GM12878 (cell line): ENCODE measurements around the gene RALGPS1. TPM values are rescaled to one million over a fixed set of nuclear protein-coding genes. Genes with fewer than 3 reads are reported as not detected.

Experiments used
- ATAC-seq: fragments of 200-7000 bp; cut with Tn5 transposase; 3 replicates; pipeline ENCODE4 v1.9.1; 2020; ENCODE audit warnings: mild to moderate bottlenecking, moderate library complexity
- BruUV-seq: library from RNA; stranded (reverse); fragments of 400-500 nt; replicated peaks from 2 replicates; lab custom pipeline; 2021; lab: Mats Ljungman, UMichigan
- CTCF ChIA-PET: fragments of 300-600 bp; sonication (Branson Sonifier 250); formaldehyde crosslinking; extraction: SDS; loops from one replicate; lab custom pipeline; 2021; ENCODE audit warnings: inconsistent platforms; lab: Yijun Ruan, JAX
- POLR2A ChIA-PET: fragments of 350-600 bp; formaldehyde crosslinking; extraction: SDS; loops from one replicate; lab custom pipeline; 2021; ENCODE audit warnings: inconsistent platforms; lab: Charles Lee
- RAD21 ChIA-PET: fragments of 300-600 bp; sonication (Branson Sonifier 250); formaldehyde crosslinking; loops from one replicate; lab custom pipeline; 2023; ENCODE audit warnings: antibody characterized with exemption; ENCODE audit not compliant: unreplicated experiment; lab: Charles Lee
- SMC1A ChIA-PET: fragments of 300-600 bp; sonication (Branson Sonifier 250); formaldehyde crosslinking; loops from one replicate; lab custom pipeline; 2023; ENCODE audit not compliant: unreplicated experiment, uncharacterized antibody; lab: Charles Lee
- DNase-seq: peaks from one replicate; pipeline ENCODE4 v3.0.0-alpha.2; 2011; ENCODE audit warnings: low read depth, low spot score
- FAIRE-seq: peaks from 3 replicates; lab custom pipeline; 2011; peaks lifted over from hg19 to GRCh38; lab: Jason Lieb, UNC
- H2AFZ ChIP-seq: 2 replicates; pipeline ENCODE4 v1.6.0; 2011; ENCODE audit warnings: low read depth, low read length, control low read depth; ENCODE audit not compliant: control insufficient read depth
- H3K27ac ChIP-seq: 2 replicates; pipeline ENCODE4 v1.5.1; 2011; ENCODE audit warnings: control low read depth; ENCODE audit not compliant: control insufficient read depth, insufficient read depth
- H3K27me3 ChIP-seq, 2 experiments: replicated peaks in 1 of 2; 2 replicates each; pipeline versions ENCODE4 v1.6.0 to v1.6.1; 2011; ENCODE audit warnings: low read length in 1 of 2; ENCODE audit not compliant: control insufficient read depth in 2 of 2, insufficient read depth in 2 of 2
- H3K36me3 ChIP-seq, 2 experiments: 2 replicates each; pipeline ENCODE4 v1.5.1; 2011; ENCODE audit warnings: low read length in 1 of 2; ENCODE audit not compliant: control insufficient read depth in 2 of 2, insufficient read depth in 2 of 2
- H3K4me1 ChIP-seq: 2 replicates; pipeline ENCODE4 v1.6.1; 2011; ENCODE audit warnings: mild to moderate bottlenecking, low read length, moderate library complexity, mixed read lengths; ENCODE audit not compliant: control insufficient read depth, insufficient read depth
- H3K4me2 ChIP-seq: 2 replicates; pipeline ENCODE4 v1.6.0; 2011; ENCODE audit warnings: control low read depth; ENCODE audit not compliant: control insufficient read depth, insufficient read depth
- H3K4me3 ChIP-seq: fragments of 200-600 bp; sonication (generic); 2 replicates; pipeline ENCODE4 v1.5.1; 2016
- H3K79me2 ChIP-seq: 2 replicates; pipeline ENCODE4 v1.6.0; 2011; ENCODE audit warnings: low read length; ENCODE audit not compliant: control insufficient read depth, insufficient read depth
- H3K9ac ChIP-seq: 2 replicates; pipeline ENCODE4 v1.8.0; 2011; ENCODE audit warnings: low read length, control low read depth, mixed read lengths; ENCODE audit not compliant: control insufficient read depth, insufficient read depth
- H3K9me3 ChIP-seq: replicated peaks from 3 replicates; pipeline ENCODE4 v1.5.1; 2011; ENCODE audit warnings: mild to moderate bottlenecking, low read length; ENCODE audit not compliant: control insufficient read depth, insufficient read depth
- H4K20me1 ChIP-seq: 2 replicates; pipeline ENCODE4 v1.6.0; 2011; ENCODE audit not compliant: control insufficient read depth, insufficient read depth
- ATF7 ChIP-seq: fragments of 450-650 bp; IDR thresholded peaks from 2 replicates; pipeline ENCODE4 v1.6.1; 2016; ENCODE audit warnings: low read depth, mild to moderate bottlenecking
- CBFB ChIP-seq: IDR thresholded peaks from 2 replicates; pipeline ENCODE4 v1.6.1; 2016; ENCODE audit warnings: antibody characterized with exemption, low read depth
- CBX3 ChIP-seq: fragments of 200-600 bp; sonication (generic); IDR thresholded peaks from 2 replicates; pipeline ENCODE4 v1.6.1; 2016; ENCODE audit warnings: low read depth, borderline replicate concordance
- CEBPB ChIP-seq, 2 experiments: fragments of 150-350 bp in 1 of 2; IDR thresholded peaks; 2 replicates each; pipeline ENCODE4 v1.6.1; 2012 to 2014; ENCODE audit warnings: low read depth in 2 of 2, low read length in 2 of 2, borderline replicate concordance in 1 of 2, inconsistent platforms in 1 of 2
- EED ChIP-seq: sonication (generic); IDR thresholded peaks from 2 replicates; pipeline ENCODE4 v1.6.1; 2016; ENCODE audit warnings: antibody characterized with exemption, low read depth
- GABPA ChIP-seq: IDR thresholded peaks from 2 replicates; pipeline ENCODE4 v1.6.1; 2014; ENCODE audit warnings: antibody characterized with exemption, low read depth, mild to moderate bottlenecking, inconsistent platforms
- KAT2A ChIP-seq: conservative IDR thresholded peaks from 2 replicates; pipeline ENCODE4 v1.6.1; 2011; ENCODE audit warnings: low read depth, low read length; ENCODE audit not compliant: control insufficient read depth
- KLF5 ChIP-seq: fragments of 450-650 bp; IDR thresholded peaks from 2 replicates; pipeline ENCODE4 v1.6.1; 2014; ENCODE audit warnings: mild to moderate bottlenecking; ENCODE audit not compliant: partially characterized antibody
- MTA2 ChIP-seq: fragments of 450-650 bp; IDR thresholded peaks from 2 replicates; pipeline ENCODE4 v1.6.1; 2016; ENCODE audit warnings: low read depth, mild to moderate bottlenecking, moderate library complexity
- NBN ChIP-seq: fragments of 450-650 bp; IDR thresholded peaks from 2 replicates; pipeline ENCODE4 v1.6.1; 2016
- RAD51 ChIP-seq: fragments of 450-650 bp; IDR thresholded peaks from 2 replicates; pipeline ENCODE4 v1.6.1; 2016; ENCODE audit warnings: moderate library complexity, mild to moderate bottlenecking, inconsistent platforms
- RB1 ChIP-seq: fragments of 450-650 bp; formaldehyde crosslinking; IDR thresholded peaks from 2 replicates; pipeline ENCODE4 v1.6.1; 2017; ENCODE audit warnings: mild to moderate bottlenecking, borderline replicate concordance
- SIN3A ChIP-seq: IDR thresholded peaks from 2 replicates; pipeline ENCODE4 v1.6.1; 2012; ENCODE audit warnings: low read depth, low read length, improper control_type of control experiment
- SMARCA5 ChIP-seq: fragments of 450-650 bp; IDR thresholded peaks from 2 replicates; pipeline ENCODE4 v1.6.1; 2017; ENCODE audit warnings: mild to moderate bottlenecking
- SRF ChIP-seq, 2 experiments: IDR thresholded peaks; 2 replicates each; pipeline ENCODE4 v1.6.1; 2011; ENCODE audit warnings: low read depth in 2 of 2, low read length in 2 of 2, mild to moderate bottlenecking in 1 of 2, moderate library complexity in 1 of 2
- TCF3 ChIP-seq: IDR thresholded peaks from 2 replicates; pipeline ENCODE4 v1.6.1; 2012; ENCODE audit warnings: low read depth, mild to moderate bottlenecking, low read length, borderline replicate concordance; ENCODE audit not compliant: insufficient read depth
- YY1 ChIP-seq: IDR thresholded peaks from 2 replicates; pipeline ENCODE4 v1.6.1; 2011; ENCODE audit warnings: low read depth, mild to moderate bottlenecking, low read length
- WGBS: methylation state at CpG from one replicate; pipeline ENCODE4 v1.1.6; 2016; ENCODE audit warnings: low lambda C conversion rate; ENCODE audit not compliant: insufficient replicate concordance, insufficient coverage; ENCODE audit errors: missing lambda C conversion rate; 5-methylcytosine and 5-hydroxymethylcytosine counted together
- in situ Hi-C: fragments of 300-500 bp; cut with MboI; formaldehyde crosslinking; loops from 9 replicates; pipeline ENCODE4 v1.14.3; 2018; ENCODE audit warnings: mixed read lengths
- intact Hi-C: fragments of 100-400 bp; cut with micrococcal nuclease; formaldehyde crosslinking; loops from one replicate; pipeline ENCODE4 v1.14.2; 2022; ENCODE audit not compliant: unreplicated experiment
- polyA plus RNA-seq, 11 experiments: library from polyadenylated mRNA; depleted of rRNA in 4 of 11; unstranded in 6 of 11; stranded (reverse) in 5 of 11; fragments of >200 nt; fragmentation: Nextera tagmentation in 4 of 11; fragmentation: Illumina TruSeq in 1 of 11; extraction: Ambion mirVana in 4 of 11; extraction: Trizol in 1 of 11; gene quantifications; 1 replicate in 1 of 11; 2 replicates in 10 of 11; pipeline versions ENCODE4 v1.2.1 to v1.2.3, GENCODE V29; 2011 to 2016; ENCODE audit warnings: inconsistent platforms in 2 of 11, missing spikeins in 2 of 11, low read depth in 1 of 11
- total RNA-seq, 4 experiments: library from RNA; depleted of rRNA in 3 of 4; stranded (reverse); fragments of >200 nt in 3 of 4; fragmentation: Illumina TruSeq in 1 of 4; extraction: Trizol in 1 of 4; gene quantifications; 2 replicates each; pipeline versions ENCODE4 v1.2.1 to v1.2.3, GENCODE V29; 2013 to 2021
- TF ChIP-seq, protein P1 (sequence below): fragments of 450-650 bp; IDR thresholded peaks from 2 replicates; pipeline ENCODE4 v1.6.1; 2017; ENCODE audit warnings: low read depth, mild to moderate bottlenecking, moderate library complexity
- TF ChIP-seq, protein P2 (sequence below): fragments of 450-650 bp; IDR thresholded peaks from 2 replicates; pipeline ENCODE4 v1.6.1; 2017; ENCODE audit warnings: borderline replicate concordance
- TF ChIP-seq, protein P3 (sequence below): fragments of 450-650 bp; IDR thresholded peaks from 2 replicates; pipeline ENCODE4 v1.6.1; 2016; ENCODE audit warnings: mild to moderate bottlenecking
- TF ChIP-seq, protein P4 (sequence below): fragments of 450-650 bp; IDR thresholded peaks from 2 replicates; pipeline ENCODE4 v1.6.1; 2014; ENCODE audit warnings: mild to moderate bottlenecking

The RALGPS1 gene
- total and polyA plus RNA-seq, 10 of the 15 experiments (the other 5 are each of a cell fraction or from before 2014, with no cell fraction given), result 0.13 to 5.6 (median 2.7) TPM

DNA sequence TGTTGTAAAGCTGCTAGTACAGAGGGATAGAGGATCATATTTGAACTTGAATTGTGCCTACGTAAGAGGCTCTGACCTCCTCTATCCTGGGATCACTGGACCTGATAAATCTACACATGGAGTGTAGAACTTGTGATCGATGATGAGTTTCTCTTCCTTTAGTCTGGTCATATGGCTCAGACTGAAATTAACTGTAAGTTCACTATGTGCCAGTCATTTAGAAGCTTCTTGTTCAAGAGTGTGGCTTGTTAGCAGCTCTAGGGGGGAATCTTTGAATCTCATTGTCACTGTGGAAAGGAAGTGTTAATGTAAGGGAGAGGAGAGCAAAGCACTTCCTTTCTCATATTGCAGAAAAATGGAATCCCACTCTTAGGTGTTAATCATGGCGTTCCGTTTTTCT, 42.1 kb upstream of the RALGPS1 start:
- WGBS, result 18% methylated on average over 4 of the region's 4 CpGs
- H4K20me1 ChIP-seq, result no peaks in the 10 kb centered on the region
- H3K4me3 ChIP-seq, result no peak overlapping the region
- H3K9me3 ChIP-seq, result no peaks in the 10 kb centered on the region
- DNase-seq, result peak; percentile 40
- intact Hi-C loops (no loop called here), in situ Hi-C loops (no loop called here)
- ChIA-PET POLR2A (interaction anchor here (1.7 to 2.4 kb wide), 2 partner anchors 10 to 33 kb away, joined by 4 to 14 read pairs; partner anchors contain the start of gene ZBTB34), CTCF (interaction anchor here (1.0 to 1.9 kb wide), 4 partner anchors 9 to 13 kb away, joined by 4 to 6 read pairs (median 5); no protein-coding TSS in a partner anchor), RAD21 (interaction anchor here (1.0 to 1.8 kb wide), 3 partner anchors 10 to 39 kb away, joined by 3 to 5 read pairs (median 3); no protein-coding TSS in a partner anchor), SMC1A (interaction anchor here (0.8 to 2.7 kb wide), 2 partner anchors 10 to 68 kb away, joined by 3 to 19 read pairs; partner anchors contain the start of gene ZBTB43)
- H3K36me3 ChIP-seq, result peaks cover 0 to 4% of the 10 kb centered on the region in 2 experiments; a peak in 1 of 4 replicates
- peaks cover 11% of the 10 kb centered on the region for H3K79me2 ChIP-seq
- H3K9ac ChIP-seq, result no peak overlapping the region
- peak; percentile 88 for ATAC-seq
- peak overlapping the region; percentile 65 for H3K27ac ChIP-seq
- H3K4me1 ChIP-seq, result peaks cover 16% of the 10 kb centered on the region
- no TSS peak for BruUV-seq
- H2AFZ ChIP-seq, result peak overlapping the region; percentile 50; the same call in 1 of the 2 replicates
- peak; percentile 82 for FAIRE-seq
- H3K4me2 ChIP-seq, result peak overlapping the region; percentile 41; the same call in 1 of the 2 replicates
- H3K27me3 ChIP-seq, result no peaks in the 10 kb centered on the region
- TF ChIP-seq, protein P1, sequence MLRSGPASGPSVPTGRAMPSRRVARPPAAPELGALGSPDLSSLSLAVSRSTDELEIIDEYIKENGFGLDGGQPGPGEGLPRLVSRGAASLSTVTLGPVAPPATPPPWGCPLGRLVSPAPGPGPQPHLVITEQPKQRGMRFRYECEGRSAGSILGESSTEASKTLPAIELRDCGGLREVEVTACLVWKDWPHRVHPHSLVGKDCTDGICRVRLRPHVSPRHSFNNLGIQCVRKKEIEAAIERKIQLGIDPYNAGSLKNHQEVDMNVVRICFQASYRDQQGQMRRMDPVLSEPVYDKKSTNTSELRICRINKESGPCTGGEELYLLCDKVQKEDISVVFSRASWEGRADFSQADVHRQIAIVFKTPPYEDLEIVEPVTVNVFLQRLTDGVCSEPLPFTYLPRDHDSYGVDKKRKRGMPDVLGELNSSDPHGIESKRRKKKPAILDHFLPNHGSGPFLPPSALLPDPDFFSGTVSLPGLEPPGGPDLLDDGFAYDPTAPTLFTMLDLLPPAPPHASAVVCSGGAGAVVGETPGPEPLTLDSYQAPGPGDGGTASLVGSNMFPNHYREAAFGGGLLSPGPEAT, result peak; percentile 47; the same call in 1 of the 2 replicates
- no peak for TF ChIP-seq RB1
- TF ChIP-seq SRF (IDR thresholded peaks at IDR 0.05; ENCODE audit: low read depth in 2 of 2, low read length in 2 of 2), result no peak
- no peak for TF ChIP-seq KLF5
- TF ChIP-seq RAD51, result peak; percentile 59; the same call in 1 of the 2 replicates
- TF ChIP-seq, protein P2, sequence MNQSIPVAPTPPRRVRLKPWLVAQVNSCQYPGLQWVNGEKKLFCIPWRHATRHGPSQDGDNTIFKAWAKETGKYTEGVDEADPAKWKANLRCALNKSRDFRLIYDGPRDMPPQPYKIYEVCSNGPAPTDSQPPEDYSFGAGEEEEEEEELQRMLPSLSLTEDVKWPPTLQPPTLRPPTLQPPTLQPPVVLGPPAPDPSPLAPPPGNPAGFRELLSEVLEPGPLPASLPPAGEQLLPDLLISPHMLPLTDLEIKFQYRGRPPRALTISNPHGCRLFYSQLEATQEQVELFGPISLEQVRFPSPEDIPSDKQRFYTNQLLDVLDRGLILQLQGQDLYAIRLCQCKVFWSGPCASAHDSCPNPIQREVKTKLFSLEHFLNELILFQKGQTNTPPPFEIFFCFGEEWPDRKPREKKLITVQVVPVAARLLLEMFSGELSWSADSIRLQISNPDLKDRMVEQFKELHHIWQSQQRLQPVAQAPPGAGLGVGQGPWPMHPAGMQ, result no peak
- TF ChIP-seq CBX3, result no peak
- no peak for TF ChIP-seq GABPA
- no peak for TF ChIP-seq TCF3
- no peak for TF ChIP-seq NBN
- TF ChIP-seq MTA2, result peak; percentile 59
- TF ChIP-seq ATF7, result no peak
- TF ChIP-seq, protein P3, sequence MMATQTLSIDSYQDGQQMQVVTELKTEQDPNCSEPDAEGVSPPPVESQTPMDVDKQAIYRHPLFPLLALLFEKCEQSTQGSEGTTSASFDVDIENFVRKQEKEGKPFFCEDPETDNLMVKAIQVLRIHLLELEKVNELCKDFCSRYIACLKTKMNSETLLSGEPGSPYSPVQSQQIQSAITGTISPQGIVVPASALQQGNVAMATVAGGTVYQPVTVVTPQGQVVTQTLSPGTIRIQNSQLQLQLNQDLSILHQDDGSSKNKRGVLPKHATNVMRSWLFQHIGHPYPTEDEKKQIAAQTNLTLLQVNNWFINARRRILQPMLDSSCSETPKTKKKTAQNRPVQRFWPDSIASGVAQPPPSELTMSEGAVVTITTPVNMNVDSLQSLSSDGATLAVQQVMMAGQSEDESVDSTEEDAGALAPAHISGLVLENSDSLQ, result peak; percentile 83
- no peak for TF ChIP-seq CBFB
- TF ChIP-seq YY1, result no peak
- TF ChIP-seq, protein P4, sequence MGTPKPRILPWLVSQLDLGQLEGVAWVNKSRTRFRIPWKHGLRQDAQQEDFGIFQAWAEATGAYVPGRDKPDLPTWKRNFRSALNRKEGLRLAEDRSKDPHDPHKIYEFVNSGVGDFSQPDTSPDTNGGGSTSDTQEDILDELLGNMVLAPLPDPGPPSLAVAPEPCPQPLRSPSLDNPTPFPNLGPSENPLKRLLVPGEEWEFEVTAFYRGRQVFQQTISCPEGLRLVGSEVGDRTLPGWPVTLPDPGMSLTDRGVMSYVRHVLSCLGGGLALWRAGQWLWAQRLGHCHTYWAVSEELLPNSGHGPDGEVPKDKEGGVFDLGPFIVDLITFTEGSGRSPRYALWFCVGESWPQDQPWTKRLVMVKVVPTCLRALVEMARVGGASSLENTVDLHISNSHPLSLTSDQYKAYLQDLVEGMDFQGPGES, result no peak
- TF ChIP-seq CEBPB (IDR thresholded peaks at IDR 0.05; ENCODE audit: borderline replicate concordance in 1 of 2, low read depth in 2 of 2, low read length in 2 of 2), result no peak
- no peak for TF ChIP-seq SMARCA5
- TF ChIP-seq SIN3A, result no peak
- TF ChIP-seq KAT2A, result no peak
- no peak for TF ChIP-seq EED
